ENCODE measurements around the gene FAM163B. TPM values are rescaled to one million over a fixed set of nuclear protein-coding genes. Genes with fewer than 3 reads are reported as not detected.

The FAM163B gene
- total and polyA plus RNA-seq, 9 of the 15 experiments (the other 6 are each of a cell fraction or from before 2014, with no cell fraction given), result not detected

DNA sequence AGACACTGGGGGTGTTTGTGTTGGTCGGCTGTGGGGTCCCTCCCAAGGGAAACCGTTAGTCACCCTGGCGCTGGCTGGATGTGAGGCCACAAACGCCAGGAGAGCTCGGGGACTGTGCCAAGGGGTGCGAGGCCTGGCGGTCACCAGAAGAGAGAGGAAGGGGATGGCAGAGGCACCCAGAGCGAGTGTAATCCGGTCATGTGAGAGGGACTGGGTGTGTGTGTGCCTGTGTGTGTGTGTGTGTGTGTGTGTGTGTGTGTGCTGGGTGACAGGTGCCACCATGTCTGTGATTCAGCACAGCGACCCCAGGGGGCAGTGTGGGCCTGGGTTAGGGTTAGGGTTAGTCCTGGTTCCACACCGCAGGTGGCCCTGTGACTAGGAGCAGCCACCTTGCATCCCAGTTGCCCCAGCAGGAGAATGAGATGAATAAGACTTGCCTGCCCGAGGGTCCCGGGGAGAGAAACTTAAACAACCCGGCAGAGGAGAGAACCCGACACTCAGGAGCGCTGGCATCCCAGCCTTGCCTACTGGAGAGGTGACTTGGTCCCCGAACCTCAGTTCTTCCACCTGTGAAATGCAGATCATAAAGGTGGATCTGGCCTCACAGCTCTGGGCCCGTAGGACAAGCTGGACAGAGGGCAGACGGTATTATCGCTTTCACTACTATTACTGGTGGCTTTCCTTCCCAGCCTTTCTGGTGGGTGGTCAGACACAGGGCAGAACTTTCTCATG, 76.1 kb downstream of the FAM163B start (continued):
- TF ChIP-seq CHD4 (IDR thresholded peaks at IDR 0.05; ENCODE audit: insufficient read depth, insufficient replicate concordance, low read depth, low read length, poor library complexity, severe bottlenecking), result no peak
- TF ChIP-seq CTBP1 (IDR thresholded peaks at IDR 0.05; ENCODE audit: borderline replicate concordance), result peak; percentile 44; the same call in 1 of the 2 replicates
- no peak for TF ChIP-seq POU5F1 (IDR thresholded peaks at IDR 0.05; ENCODE audit: borderline replicate concordance, low read depth, low read length, partially characterized antibody)
- TF ChIP-seq ZNF347 (CRISPR knock-in tag; IDR thresholded peaks at IDR 0.05; ENCODE audit: low read depth), result no peak
- 0 out of 2 replicates have a peak, but pooled peaks have one; percentile 61 for TF ChIP-seq CC2D1A (IDR thresholded peaks at IDR 0.05)
- TF ChIP-seq SMARCE1 (IDR thresholded peaks at IDR 0.05), result 0 out of 2 replicates have a peak, but pooled peaks have one; percentile 33
- no peak for TF ChIP-seq ZNF583 (CRISPR knock-in tag; IDR thresholded peaks at IDR 0.05)
- TF ChIP-seq, protein P1, sequence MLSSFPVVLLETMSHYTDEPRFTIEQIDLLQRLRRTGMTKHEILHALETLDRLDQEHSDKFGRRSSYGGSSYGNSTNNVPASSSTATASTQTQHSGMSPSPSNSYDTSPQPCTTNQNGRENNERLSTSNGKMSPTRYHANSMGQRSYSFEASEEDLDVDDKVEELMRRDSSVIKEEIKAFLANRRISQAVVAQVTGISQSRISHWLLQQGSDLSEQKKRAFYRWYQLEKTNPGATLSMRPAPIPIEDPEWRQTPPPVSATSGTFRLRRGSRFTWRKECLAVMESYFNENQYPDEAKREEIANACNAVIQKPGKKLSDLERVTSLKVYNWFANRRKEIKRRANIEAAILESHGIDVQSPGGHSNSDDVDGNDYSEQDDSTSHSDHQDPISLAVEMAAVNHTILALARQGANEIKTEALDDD (IDR thresholded peaks at IDR 0.05), result peak; percentile 84
- TF ChIP-seq, protein P2, sequence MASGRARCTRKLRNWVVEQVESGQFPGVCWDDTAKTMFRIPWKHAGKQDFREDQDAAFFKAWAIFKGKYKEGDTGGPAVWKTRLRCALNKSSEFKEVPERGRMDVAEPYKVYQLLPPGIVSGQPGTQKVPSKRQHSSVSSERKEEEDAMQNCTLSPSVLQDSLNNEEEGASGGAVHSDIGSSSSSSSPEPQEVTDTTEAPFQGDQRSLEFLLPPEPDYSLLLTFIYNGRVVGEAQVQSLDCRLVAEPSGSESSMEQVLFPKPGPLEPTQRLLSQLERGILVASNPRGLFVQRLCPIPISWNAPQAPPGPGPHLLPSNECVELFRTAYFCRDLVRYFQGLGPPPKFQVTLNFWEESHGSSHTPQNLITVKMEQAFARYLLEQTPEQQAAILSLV (tag; IDR thresholded peaks at IDR 0.05), result no peak
- TF ChIP-seq MTA2 (IDR thresholded peaks at IDR 0.05; ENCODE audit: low read depth), result no peak
- TF ChIP-seq, protein P3, sequence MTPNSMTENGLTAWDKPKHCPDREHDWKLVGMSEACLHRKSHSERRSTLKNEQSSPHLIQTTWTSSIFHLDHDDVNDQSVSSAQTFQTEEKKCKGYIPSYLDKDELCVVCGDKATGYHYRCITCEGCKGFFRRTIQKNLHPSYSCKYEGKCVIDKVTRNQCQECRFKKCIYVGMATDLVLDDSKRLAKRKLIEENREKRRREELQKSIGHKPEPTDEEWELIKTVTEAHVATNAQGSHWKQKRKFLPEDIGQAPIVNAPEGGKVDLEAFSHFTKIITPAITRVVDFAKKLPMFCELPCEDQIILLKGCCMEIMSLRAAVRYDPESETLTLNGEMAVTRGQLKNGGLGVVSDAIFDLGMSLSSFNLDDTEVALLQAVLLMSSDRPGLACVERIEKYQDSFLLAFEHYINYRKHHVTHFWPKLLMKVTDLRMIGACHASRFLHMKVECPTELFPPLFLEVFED (CRISPR knock-in tag; conservative IDR thresholded peaks at IDR 0.05), result peak; percentile 85
- TF ChIP-seq, protein P4, sequence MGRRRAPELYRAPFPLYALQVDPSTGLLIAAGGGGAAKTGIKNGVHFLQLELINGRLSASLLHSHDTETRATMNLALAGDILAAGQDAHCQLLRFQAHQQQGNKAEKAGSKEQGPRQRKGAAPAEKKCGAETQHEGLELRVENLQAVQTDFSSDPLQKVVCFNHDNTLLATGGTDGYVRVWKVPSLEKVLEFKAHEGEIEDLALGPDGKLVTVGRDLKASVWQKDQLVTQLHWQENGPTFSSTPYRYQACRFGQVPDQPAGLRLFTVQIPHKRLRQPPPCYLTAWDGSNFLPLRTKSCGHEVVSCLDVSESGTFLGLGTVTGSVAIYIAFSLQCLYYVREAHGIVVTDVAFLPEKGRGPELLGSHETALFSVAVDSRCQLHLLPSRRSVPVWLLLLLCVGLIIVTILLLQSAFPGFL (CRISPR knock-in tag; IDR thresholded peaks at IDR 0.05), result no peak
- TF ChIP-seq ZNF77 (CRISPR knock-in tag; IDR thresholded peaks at IDR 0.05), result no peak
- TF ChIP-seq ZNF507 (tag; conservative IDR thresholded peaks at IDR 0.05), result no peak
- TF ChIP-seq, protein P5, sequence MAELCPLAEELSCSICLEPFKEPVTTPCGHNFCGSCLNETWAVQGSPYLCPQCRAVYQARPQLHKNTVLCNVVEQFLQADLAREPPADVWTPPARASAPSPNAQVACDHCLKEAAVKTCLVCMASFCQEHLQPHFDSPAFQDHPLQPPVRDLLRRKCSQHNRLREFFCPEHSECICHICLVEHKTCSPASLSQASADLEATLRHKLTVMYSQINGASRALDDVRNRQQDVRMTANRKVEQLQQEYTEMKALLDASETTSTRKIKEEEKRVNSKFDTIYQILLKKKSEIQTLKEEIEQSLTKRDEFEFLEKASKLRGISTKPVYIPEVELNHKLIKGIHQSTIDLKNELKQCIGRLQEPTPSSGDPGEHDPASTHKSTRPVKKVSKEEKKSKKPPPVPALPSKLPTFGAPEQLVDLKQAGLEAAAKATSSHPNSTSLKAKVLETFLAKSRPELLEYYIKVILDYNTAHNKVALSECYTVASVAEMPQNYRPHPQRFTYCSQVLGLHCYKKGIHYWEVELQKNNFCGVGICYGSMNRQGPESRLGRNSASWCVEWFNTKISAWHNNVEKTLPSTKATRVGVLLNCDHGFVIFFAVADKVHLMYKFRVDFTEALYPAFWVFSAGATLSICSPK (IDR thresholded peaks at IDR 0.05; ENCODE audit: borderline replicate concordance), result no peak
- TF ChIP-seq ZNF717 (CRISPR knock-in tag; IDR thresholded peaks at IDR 0.05), result no peak
- TF ChIP-seq MAZ (CRISPR knock-in tag; conservative IDR thresholded peaks at IDR 0.05 in 1 of 2, IDR thresholded peaks at IDR 0.05 in 1 of 2), result 0 out of 4 replicates have a peak, but pooled peaks of 1 of the 2 experiments have one; percentile 20
- TF ChIP-seq DPF2 (IDR thresholded peaks at IDR 0.05), result no peak
- TF ChIP-seq, protein P6, sequence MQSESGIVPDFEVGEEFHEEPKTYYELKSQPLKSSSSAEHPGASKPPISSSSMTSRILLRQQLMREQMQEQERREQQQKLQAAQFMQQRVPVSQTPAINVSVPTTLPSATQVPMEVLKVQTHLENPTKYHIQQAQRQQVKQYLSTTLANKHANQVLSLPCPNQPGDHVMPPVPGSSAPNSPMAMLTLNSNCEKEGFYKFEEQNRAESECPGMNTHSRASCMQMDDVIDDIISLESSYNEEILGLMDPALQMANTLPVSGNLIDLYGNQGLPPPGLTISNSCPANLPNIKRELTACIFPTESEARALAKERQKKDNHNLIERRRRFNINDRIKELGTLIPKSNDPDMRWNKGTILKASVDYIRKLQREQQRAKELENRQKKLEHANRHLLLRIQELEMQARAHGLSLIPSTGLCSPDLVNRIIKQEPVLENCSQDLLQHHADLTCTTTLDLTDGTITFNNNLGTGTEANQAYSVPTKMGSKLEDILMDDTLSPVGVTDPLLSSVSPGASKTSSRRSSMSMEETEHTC (IDR thresholded peaks at IDR 0.05), result no peak
- TF ChIP-seq TEAD2 (tag; IDR thresholded peaks at IDR 0.05), result no peak
- no peak for TF ChIP-seq PCBP1 (IDR thresholded peaks at IDR 0.05; ENCODE audit: low read depth, low read length, poor library complexity, severe bottlenecking)

Data from K562 (cell line).